Suprapubic skin (tissue), 3 donors: ENCODE data around the gene FTCDNL1.

ENCODE experiments used
- POLR2AphosphoS5 ChIP-seq, 3 donors: sonication (generic); formaldehyde crosslinking; IDR thresholded peaks; one replicate each; pipeline ENCODE4 v1.6.1; 2017; ENCODE audit warnings: antibody characterized with exemption in 3 of 3
- TF ChIP-seq, protein P1 (sequence below), 2 donors: fragments of 200-600 bp in 1 of 2; fragments of 450-650 bp in 1 of 2; sonication (generic) in 1 of 2; IDR thresholded peaks; one replicate each; pipeline ENCODE4 v1.5.1; 2016 to 2019; ENCODE audit warnings: antibody characterized with exemption in 2 of 2, mild to moderate bottlenecking in 1 of 2, moderate library complexity in 1 of 2

DNA sequence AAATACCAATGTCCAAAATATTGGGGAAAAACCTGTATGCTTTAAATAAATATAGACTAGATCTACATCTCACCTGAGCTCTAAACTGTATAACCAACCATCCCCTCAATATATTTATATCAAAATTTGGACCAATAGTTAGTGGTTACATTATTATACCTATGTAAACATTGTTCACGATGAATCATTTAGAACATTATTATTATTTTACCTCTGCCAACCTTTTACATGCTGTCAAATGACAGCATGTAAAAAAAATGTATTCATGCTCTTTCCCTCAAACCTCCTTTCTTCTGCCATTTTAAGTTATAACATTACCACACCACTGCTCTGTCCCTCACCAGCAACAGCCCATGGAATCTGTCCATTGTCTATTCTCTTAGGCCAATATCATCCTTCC is 9.6 kb downstream of the FTCDNL1 start:
- TF ChIP-seq, protein P1, sequence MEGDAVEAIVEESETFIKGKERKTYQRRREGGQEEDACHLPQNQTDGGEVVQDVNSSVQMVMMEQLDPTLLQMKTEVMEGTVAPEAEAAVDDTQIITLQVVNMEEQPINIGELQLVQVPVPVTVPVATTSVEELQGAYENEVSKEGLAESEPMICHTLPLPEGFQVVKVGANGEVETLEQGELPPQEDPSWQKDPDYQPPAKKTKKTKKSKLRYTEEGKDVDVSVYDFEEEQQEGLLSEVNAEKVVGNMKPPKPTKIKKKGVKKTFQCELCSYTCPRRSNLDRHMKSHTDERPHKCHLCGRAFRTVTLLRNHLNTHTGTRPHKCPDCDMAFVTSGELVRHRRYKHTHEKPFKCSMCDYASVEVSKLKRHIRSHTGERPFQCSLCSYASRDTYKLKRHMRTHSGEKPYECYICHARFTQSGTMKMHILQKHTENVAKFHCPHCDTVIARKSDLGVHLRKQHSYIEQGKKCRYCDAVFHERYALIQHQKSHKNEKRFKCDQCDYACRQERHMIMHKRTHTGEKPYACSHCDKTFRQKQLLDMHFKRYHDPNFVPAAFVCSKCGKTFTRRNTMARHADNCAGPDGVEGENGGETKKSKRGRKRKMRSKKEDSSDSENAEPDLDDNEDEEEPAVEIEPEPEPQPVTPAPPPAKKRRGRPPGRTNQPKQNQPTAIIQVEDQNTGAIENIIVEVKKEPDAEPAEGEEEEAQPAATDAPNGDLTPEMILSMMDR (IDR thresholded peaks at IDR 0.05): no peak
- no peak for TF ChIP-seq POLR2AphosphoS5 (IDR thresholded peaks at IDR 0.05)
